Pancreas (tissue), 10 donors: ENCODE data around the gene DNAH1. TPM values are rescaled to one million over a fixed set of nuclear protein-coding genes. Genes with fewer than 3 reads are reported as not detected.
A peak's percentile ranks its signal among the peaks of the same experiment; 100 is the strongest.

Source experiments
- ATAC-seq, 4 donors: fragments of 200-7000 bp; cut with Tn5 transposase; one replicate each; pipeline versions ENCODE4 v1.8.0 to v1.9.1; 2020; ENCODE audit warnings: mild to moderate bottlenecking in 4 of 4, moderate library complexity in 4 of 4
- DNase-seq, 6 donors: peaks; one replicate each; pipeline ENCODE4 v3.0.0-alpha.2; 2020
- FAIRE-seq: peaks from 2 replicates; lab custom pipeline; 2012; peaks lifted over from hg19 to GRCh38; lab: Jason Lieb, UNC
- H3K27ac ChIP-seq, 4 donors: fragments of 200-600 bp; sonication (generic); 1 replicate in 3 of 4; 2 replicates in 1 of 4; pipeline versions ENCODE4 v1.5.0 to v1.8.0; 2020
- H3K27me3 ChIP-seq, 4 donors: fragments of 200-600 bp; one replicate each; pipeline ENCODE4 v1.8.0; 2021
- H3K36me3 ChIP-seq, 3 donors: fragments of 200-600 bp; sonication (generic) in 1 of 3; one replicate each; pipeline versions ENCODE4 v1.5.0 to v1.8.0; 2020 to 2021
- H3K4me1 ChIP-seq, 3 donors: fragments of 200-600 bp; one replicate each; pipeline ENCODE4 v1.8.0; 2021
- H3K4me3 ChIP-seq, 4 donors: fragments of 200-600 bp; sonication (generic) in 2 of 4; one replicate each; pipeline versions ENCODE4 v1.5.0 to v1.8.0; 2020 to 2021
- H3K9me3 ChIP-seq, 4 donors: fragments of 200-600 bp; one replicate each; pipeline ENCODE4 v1.8.0; 2021
- CTCF ChIP-seq, 4 donors: fragments of 200-600 bp; sonication (generic) in 3 of 4; IDR thresholded peaks; one replicate each; pipeline versions ENCODE4 v1.5.0 to v1.8.0; 2021; ENCODE audit warnings: antibody characterized with exemption in 4 of 4
- WGBS, 2 donors: extraction: QIAGEN DNeasy Blood & Tissue Kit; methylation state at CpG; one replicate each; pipeline ENCODE4 v1.1.7; 2013; 5-methylcytosine and 5-hydroxymethylcytosine counted together
- intact Hi-C, 3 donors: fragments of 100-400 bp; cut with DNase I; formaldehyde crosslinking; loops; one replicate each; pipeline versions ENCODE4 v1.11.1 to v1.14.2; 2022
- polyA plus RNA-seq, 2 donors: library from polyadenylated mRNA; stranded (reverse); fragments of 200-250 nt; gene quantifications; one replicate each; pipeline ENCODE4 v1.2.3, GENCODE V29; 2013
- total RNA-seq, 6 donors: library from RNA; stranded (reverse); fragmentation: NEBNext Ultra II Directional in 4 of 6; extraction: Animal tissue kit (Norgen Biotek cat#: 25700) in 4 of 6; gene quantifications; one replicate each; pipeline versions ENCODE4 v1.2.1 to v1.2.4, GENCODE V29; 2021 to 2023
- donor health status: healthy with polysubstance abuse.
- donor health status: DM: no; HTN: no; CAD: no; lungs with moderate emphysema.
- donor health status: DM: no; HTN: no; CAD: no.
- donor health status: control.
- donor health status: control.
- donor health status: Bipolar disorder and iron deficiency.
- donor health status: DM: yes; HTN: yes; CAD: no.
- donor health status: DM: no; HTN: no; CAD: no.
- donor health status: DM: no; HTN: no; CAD: no.
- donor health status: DM: yes; HTN: yes; CAD: no.

DNAH1 gene
- total and polyA plus RNA-seq, 8 donors: 2.9 to 11.4 (median 4.6) TPM

DNA sequence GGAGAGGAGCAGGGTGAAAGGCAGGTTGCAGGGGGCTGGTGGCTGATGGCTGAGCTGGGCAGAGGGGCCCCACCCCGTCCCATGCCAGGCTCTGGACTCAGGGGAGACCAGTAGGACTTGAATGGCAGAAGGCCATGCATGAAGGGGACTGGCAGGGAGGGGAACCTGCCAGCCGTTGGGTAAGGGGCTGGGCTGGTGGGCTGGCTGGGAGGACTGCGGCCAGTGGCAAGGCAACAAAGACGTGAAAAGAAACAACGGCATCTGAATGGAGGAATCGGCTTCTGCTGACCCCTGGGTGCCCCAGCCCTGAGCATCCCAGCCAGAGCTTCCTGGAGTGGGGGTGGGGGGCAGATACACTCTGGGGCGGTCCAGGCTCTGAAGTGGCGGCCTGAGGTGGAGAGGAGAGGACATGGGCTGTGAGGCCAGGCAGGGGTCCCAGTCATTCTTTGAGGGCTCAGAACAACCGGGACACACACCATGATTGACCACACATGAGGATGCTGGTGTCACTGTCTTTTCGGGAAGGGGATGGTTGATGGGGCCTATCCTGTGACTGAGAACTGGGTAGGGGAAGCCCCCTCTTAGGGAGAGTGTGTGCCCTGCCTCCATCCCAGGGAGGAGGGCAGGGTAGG, 16.8 kb upstream of the DNAH1 start:
- no peaks in the 10 kb centered on the region for H3K9me3 ChIP-seq
- FAIRE-seq (no peak), ATAC-seq (peak in 3 of 4 donors; percentile 12 to 18 (median 17)), DNase-seq (peak in 1 of 6 donors; percentile 74)
- peak overlapping the region in 2 of 4 donors; percentile 54 to 64 for H3K27ac ChIP-seq
- intact Hi-C loops: no loop called here
- WGBS, 2 donors: 35 to 38% methylated on average over 10 of the region's 10 CpGs
- TF ChIP-seq CTCF (IDR thresholded peaks at IDR 0.05): no peak
- H3K36me3 ChIP-seq: no peaks in the 10 kb centered on the region
- no peak overlapping the region for H3K4me3 ChIP-seq
- H3K4me1 ChIP-seq: peaks cover 0 to 13% (median 5%) of the 10 kb centered on the region in 3 donors
- H3K27me3 ChIP-seq: no peaks in the 10 kb centered on the region

DNA sequence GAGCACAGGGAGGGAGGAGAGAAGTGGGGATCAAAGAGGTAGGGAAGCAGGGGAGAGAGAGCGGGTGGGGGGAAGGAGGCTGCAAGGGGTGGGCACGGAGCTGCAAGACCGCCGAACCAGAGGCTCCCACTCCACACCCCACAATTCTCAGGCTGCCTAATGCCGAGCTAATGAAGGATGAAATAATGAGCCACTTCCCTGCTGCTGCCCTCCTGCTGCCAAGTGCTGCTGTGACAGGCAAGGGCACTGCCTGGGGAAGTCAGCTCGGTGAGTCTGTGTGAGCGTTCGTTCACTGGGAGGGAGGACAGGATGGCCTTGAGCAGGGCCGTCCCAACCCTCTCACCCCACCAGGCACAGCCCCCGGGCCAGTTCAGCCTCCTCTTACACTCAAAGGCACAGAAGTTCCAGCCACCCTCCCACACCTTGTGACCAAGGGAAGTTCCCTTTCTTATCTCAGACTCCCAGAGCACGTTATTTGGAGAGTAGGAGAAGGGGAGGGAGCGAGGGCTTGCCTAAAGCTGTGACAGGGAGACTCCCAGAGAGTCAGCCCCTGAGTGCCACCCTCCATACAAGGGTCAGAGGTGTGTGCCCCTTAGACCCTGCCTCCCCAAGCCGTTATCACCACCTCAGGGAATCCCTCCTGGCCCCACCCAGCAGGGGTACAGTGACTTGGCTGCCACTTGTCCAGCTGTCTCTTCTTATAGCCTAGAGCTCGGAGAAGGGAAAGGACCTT, 16.1 kb upstream of the DNAH1 start:
- Histone ChIP-seq H3K4me3 (no peak overlapping the region), H3K9me3 (no peaks in the 10 kb centered on the region), H3K27ac (peak overlapping the region in 2 of 4 donors; percentile 54 to 64), H3K27me3 (no peaks in the 10 kb centered on the region), H3K36me3 (no peaks in the 10 kb centered on the region), H3K4me1 (peaks cover 0 to 13% (median 5%) of the 10 kb centered on the region in 3 donors)
- no peak for FAIRE-seq
- intact Hi-C loops: no loop called here
- DNase-seq: peak; percentile 72 to 86 (median 74)
- 8 to 11% methylated on average over 14 of the region's 14 CpGs for WGBS, 2 donors
- TF ChIP-seq CTCF (IDR thresholded peaks at IDR 0.05): peak in 1 of 4 donors; percentile 9
- peak; percentile 78 to 90 (median 86) for ATAC-seq

GRCh38 chr3:52302426-52303145, 13.5 kb upstream of the DNAH1 start:
- intact Hi-C loops: no loop called here
- H3K36me3 ChIP-seq: no peaks in the 10 kb centered on the region
- no peak overlapping the region for H3K4me3 ChIP-seq
- WGBS, 2 donors: 88 to 93% methylated on average over 12 of the region's 12 CpGs
- TF ChIP-seq CTCF (IDR thresholded peaks at IDR 0.05): no peak
- DNase-seq (peak in 1 of 6 donors; percentile 45), ATAC-seq (no peak), FAIRE-seq (no peak)
- H3K27me3 ChIP-seq: no peaks in the 10 kb centered on the region
- no peak overlapping the region for H3K27ac ChIP-seq
- H3K9me3 ChIP-seq: no peaks in the 10 kb centered on the region
- peaks cover 0 to 13% (median 5%) of the 10 kb centered on the region in 3 donors for H3K4me1 ChIP-seq

DNA sequence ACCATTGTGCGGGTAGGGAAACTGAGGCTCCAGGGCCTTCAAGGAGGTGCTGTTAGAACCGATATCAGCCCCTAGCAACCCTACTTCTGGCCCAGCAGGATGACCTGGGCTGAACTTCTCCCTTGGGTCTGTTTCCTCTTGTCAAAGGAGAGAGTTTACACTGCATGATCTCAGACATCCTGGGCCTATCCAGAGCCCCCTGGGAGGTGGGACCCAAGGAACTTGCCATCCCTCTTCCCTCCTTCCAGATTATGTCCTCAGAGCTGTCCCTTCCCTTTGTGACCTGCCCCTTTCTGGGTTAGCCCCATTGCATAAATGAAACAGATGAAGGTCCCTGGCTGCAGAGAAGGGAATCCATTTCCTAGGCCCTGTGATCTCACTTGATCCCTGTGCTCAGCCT, 12.3 kb upstream of the DNAH1 start:
- Histone ChIP-seq H3K9me3 (no peaks in the 10 kb centered on the region), H3K4me3 (no peak overlapping the region), H3K27me3 (no peaks in the 10 kb centered on the region), H3K27ac (no peak overlapping the region), H3K4me1 (peaks cover 0 to 13% (median 5%) of the 10 kb centered on the region in 3 donors), H3K36me3 (no peaks in the 10 kb centered on the region)
- no peak for FAIRE-seq
- no peak for DNase-seq
- WGBS, 2 donors: 87 to 90% methylated on average over 2 of the region's 2 CpGs
- no peak for ATAC-seq
- TF ChIP-seq CTCF (IDR thresholded peaks at IDR 0.05): no peak
- intact Hi-C loops: no loop called here
